NAMALWA (cell line): ENCODE data around the gene XAGE3.

Experiments
- DNase-seq: peaks from one replicate; pipeline ENCODE4 v3.0.0-alpha.2; 2015; ENCODE audit warnings: low spot score

The XAGE3 gene

DNA sequence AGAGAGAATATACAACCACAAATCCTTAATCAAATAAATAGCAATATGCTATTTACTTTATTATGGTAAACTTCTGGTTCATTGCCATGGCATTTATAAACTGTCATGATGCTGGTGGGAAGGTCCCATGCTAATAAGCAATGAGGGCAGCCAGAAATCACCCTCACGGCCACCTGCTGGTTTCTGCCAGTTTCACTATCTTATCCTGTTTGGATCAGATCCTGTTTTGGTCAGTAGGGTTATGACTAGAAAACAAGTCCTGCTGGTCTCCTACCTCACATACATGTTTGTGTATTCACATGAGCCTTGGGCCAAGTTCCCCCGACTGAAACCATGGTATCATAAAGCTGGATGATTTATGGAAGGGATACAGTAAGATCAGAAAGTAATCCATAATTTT, 28.7 kb downstream of the XAGE3 start:
- DNase-seq: no peak

DNA sequence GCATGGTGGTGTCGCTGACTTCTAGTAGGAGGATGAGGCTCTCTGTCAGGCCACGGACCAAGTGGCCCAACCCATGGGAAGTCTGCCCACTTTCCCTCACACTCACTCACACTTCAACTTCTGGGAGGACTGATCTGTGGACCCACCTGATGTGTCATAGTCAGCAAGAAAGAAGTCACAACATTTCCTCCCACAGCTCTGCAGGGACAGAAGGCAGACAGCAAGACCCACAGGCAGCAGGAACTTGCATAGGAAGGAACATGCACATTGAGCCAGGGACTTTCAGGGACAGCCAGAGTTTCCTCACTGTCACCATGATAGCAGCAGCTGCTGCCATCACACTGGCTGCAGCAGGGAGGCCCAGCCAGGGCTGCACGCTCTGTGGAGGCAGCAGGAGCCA, 37.3 kb downstream of the XAGE3 start:
- no peak for DNase-seq

DNA sequence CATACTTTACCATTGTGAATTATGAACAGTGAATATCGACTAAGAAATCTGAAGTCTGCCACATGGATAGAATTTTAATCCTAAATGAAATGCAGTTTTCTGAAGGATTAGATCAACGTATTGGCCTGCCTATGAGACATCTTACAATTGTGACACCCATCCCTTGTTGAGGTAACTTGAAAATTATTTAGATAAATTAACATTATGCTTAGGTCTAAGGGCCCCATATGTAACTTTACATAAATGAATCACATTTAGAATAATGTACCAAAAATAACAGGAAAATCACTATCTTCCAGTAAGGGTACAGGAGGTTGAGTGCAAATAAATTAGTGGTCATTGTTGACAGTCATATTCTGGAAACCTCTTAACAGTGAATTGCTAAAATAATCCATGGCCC, 43.3 kb downstream of the XAGE3 start:
- no peak for DNase-seq

DNA sequence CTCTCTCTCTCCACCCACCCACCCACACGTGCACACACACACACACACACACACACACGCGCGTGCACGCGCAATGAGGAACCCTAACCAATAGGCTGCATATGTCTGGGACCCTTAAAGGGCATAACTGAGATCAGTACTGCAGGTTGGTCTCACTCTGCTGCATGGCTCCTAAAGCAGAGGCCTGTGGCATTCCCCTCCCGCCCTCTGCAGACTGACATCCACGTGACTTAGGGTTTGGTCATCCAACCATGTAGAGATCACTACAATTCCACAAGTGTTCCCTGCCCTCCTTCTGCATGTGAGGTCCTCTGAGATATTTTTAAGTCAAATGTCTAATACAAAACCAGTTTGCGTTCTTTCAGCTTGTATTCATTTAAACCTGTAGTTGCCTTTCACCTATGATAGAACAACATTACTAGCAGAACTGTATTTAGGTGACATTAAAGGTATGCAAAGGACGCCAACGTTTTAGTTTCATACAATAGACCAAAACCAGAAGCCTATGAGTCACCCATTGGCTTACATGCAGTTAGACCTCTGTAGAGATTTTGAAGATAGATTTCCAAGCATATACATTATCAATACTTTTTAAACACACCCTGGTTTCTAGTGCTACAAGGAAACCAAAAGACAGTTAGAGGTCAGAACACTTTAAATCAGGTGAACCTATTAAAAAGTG, 46.7 kb downstream of the XAGE3 start:
- DNase-seq: no peak

DNA sequence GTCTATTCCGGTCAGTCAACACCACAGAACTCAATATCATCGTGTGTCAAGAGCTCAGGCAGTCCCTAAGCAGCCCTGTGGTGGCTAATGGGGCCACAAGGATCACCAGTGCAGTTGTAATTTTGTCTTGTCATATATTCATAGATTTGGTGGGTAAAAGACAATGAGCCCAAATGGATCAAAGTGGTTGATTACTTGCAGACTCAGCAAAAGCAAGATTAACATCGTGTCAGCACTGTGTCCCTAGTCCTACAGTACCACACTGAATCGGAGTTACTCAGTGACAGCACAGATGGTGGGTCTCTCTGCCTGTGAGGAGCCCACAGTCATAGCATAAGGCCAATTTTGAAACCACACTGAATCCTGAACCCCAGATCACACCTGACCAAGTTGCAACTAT, 48.1 kb downstream of the XAGE3 start:
- DNase-seq: no peak
